KMS-11 (cell line): ENCODE measurements around the gene MYO18A.

Experiments
- H2AFZ ChIP-seq: fragments of 200-600 bp; sonication (generic); 2 replicates; pipeline ENCODE4 v1.6.1; 2016; ENCODE audit warnings: antibody characterized with exemption, mixed run types, low read depth
- H3K27ac ChIP-seq: fragments of 200-600 bp; sonication (generic); 2 replicates; pipeline ENCODE4 v1.6.1; 2016; ENCODE audit warnings: mild to moderate bottlenecking, mixed run types
- H3K27me3 ChIP-seq: fragments of 200-600 bp; sonication (generic); 2 replicates; pipeline ENCODE4 v1.6.1; 2017; ENCODE audit warnings: mild to moderate bottlenecking, low read depth, mixed run types, moderate library complexity; ENCODE audit not compliant: insufficient read depth
- H3K36me3 ChIP-seq: fragments of 200-600 bp; sonication (generic); 2 replicates; pipeline ENCODE4 v1.6.1; 2017; ENCODE audit warnings: mild to moderate bottlenecking, mixed run types; ENCODE audit not compliant: insufficient read depth
- H3K4me1 ChIP-seq: fragments of 200-600 bp; sonication (generic); 2 replicates; pipeline ENCODE4 v1.6.1; 2016; ENCODE audit warnings: mild to moderate bottlenecking, low read depth, mixed run types; ENCODE audit not compliant: poor library complexity, severe bottlenecking
- H3K4me2 ChIP-seq: fragments of 200-600 bp; sonication (generic); 2 replicates; pipeline ENCODE4 v1.7.0; 2016; ENCODE audit warnings: mild to moderate bottlenecking, mixed run types
- H3K4me3 ChIP-seq: fragments of 200-600 bp; sonication (generic); IDR thresholded peaks from 2 replicates; pipeline ENCODE4 v1.6.1; 2017; ENCODE audit warnings: low read depth, low read length, mixed read lengths; ENCODE audit not compliant: insufficient read depth
- H3K79me2 ChIP-seq: fragments of 200-600 bp; sonication (generic); 2 replicates; pipeline ENCODE4 v1.6.1; 2016; ENCODE audit warnings: low read depth, mixed run types; ENCODE audit not compliant: insufficient read depth
- H3K9ac ChIP-seq: fragments of 200-600 bp; sonication (generic); 2 replicates; pipeline ENCODE4 v1.6.1; 2016; ENCODE audit warnings: mild to moderate bottlenecking, mixed run types
- H4K20me1 ChIP-seq: fragments of 200-600 bp; sonication (generic); 2 replicates; pipeline ENCODE4 v1.6.1; 2016; ENCODE audit warnings: mild to moderate bottlenecking, mixed run types; ENCODE audit not compliant: insufficient read depth
- TF ChIP-seq, protein P1 (sequence below): fragments of 200-600 bp; sonication (generic); conservative IDR thresholded peaks from 2 replicates; pipeline ENCODE4 v1.6.1; 2017; ENCODE audit warnings: low read depth, mild to moderate bottlenecking, antibody characterized with exemption, low read length, moderate library complexity, mixed read lengths

MYO18A gene

DNA sequence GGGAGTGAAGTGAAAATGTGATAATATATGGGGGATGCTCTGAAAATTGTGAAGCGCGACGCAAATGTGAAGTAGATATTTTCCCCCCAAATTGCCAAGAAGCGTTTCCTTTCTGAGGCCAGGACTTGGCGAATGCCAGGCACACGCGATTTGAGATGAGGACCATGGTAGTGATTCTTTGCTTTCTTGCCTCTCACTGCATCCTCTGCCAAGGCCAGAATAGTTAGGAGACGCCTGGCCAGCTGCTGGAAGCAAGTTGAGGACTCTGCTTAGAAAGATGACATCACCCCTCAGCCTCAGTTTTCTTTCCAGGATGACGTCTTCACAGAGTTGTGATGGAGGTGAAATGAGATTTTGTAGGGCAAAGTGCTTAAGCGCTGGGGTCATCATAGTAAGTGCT, 111.4 kb downstream of the MYO18A start:
- Histone ChIP-seq H3K4me3 (no peak overlapping the region), H3K4me1 (no peaks in the 10 kb centered on the region), H3K27me3 (no peaks in the 10 kb centered on the region), H3K27ac (no peak overlapping the region), H3K9ac (no peak overlapping the region), H4K20me1 (no peaks in the 10 kb centered on the region), H2AFZ (no peak overlapping the region), H3K4me2 (no peak overlapping the region), H3K36me3 (no peaks in the 10 kb centered on the region), H3K79me2 (no peaks in the 10 kb centered on the region)
- TF ChIP-seq, protein P1, sequence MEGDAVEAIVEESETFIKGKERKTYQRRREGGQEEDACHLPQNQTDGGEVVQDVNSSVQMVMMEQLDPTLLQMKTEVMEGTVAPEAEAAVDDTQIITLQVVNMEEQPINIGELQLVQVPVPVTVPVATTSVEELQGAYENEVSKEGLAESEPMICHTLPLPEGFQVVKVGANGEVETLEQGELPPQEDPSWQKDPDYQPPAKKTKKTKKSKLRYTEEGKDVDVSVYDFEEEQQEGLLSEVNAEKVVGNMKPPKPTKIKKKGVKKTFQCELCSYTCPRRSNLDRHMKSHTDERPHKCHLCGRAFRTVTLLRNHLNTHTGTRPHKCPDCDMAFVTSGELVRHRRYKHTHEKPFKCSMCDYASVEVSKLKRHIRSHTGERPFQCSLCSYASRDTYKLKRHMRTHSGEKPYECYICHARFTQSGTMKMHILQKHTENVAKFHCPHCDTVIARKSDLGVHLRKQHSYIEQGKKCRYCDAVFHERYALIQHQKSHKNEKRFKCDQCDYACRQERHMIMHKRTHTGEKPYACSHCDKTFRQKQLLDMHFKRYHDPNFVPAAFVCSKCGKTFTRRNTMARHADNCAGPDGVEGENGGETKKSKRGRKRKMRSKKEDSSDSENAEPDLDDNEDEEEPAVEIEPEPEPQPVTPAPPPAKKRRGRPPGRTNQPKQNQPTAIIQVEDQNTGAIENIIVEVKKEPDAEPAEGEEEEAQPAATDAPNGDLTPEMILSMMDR = no peak

DNA sequence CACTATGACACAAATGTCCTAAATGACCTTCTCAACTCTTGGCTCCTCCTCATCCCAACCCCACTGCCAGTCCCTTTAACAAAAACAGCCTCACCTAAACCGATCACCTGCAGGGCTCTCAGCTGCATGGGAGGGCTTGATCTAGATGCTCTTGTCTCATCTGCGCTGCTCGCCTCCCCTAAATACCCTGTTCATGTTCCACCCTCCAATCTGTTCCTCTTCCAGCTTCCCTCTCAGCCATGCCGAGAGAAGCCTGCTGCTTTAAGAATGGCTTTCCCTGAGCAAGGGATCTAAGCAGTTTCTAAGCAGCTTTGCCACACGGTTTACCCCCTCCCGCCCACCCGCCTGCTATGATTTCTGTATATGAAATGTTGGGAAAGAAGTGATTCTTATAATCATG, 113.6 kb downstream of the MYO18A start:
- Histone ChIP-seq H3K4me1 (no peaks in the 10 kb centered on the region), H3K79me2 (no peaks in the 10 kb centered on the region), H2AFZ (no peak overlapping the region), H3K27me3 (no peaks in the 10 kb centered on the region), H4K20me1 (no peaks in the 10 kb centered on the region), H3K27ac (no peak overlapping the region), H3K9ac (no peak overlapping the region), H3K4me3 (no peak overlapping the region), H3K4me2 (no peak overlapping the region), H3K36me3 (no peaks in the 10 kb centered on the region)
- TF ChIP-seq, protein P1 = no peak

DNA sequence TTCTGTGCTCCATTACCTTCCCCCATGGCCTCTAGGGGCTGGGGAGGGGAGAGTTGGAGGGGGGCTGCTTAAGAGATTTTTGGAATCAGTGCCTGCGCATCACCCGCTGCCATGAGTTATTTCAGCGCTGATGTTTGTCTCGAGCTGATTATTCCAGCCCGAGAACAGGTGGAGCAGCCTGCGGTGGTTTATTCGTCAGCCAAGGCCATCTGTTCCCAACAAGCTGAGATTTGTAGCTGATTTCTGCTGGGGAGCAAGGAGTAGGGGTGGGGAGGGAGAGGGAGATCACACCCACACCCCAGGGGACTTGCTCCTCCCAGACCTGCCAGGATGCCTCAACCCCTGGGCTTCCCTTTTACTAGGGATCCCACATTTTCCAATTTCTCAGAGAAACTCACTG, 114.2 kb downstream of the MYO18A start:
- H3K27ac ChIP-seq = no peak overlapping the region
- TF ChIP-seq, protein P1 = no peak
- H3K27me3 ChIP-seq = no peaks in the 10 kb centered on the region
- no peaks in the 10 kb centered on the region for H3K79me2 ChIP-seq
- H3K36me3 ChIP-seq = no peaks in the 10 kb centered on the region
- no peak overlapping the region for H2AFZ ChIP-seq
- H3K4me3 ChIP-seq = no peak overlapping the region
- no peaks in the 10 kb centered on the region for H4K20me1 ChIP-seq
- H3K4me1 ChIP-seq = no peaks in the 10 kb centered on the region
- no peak overlapping the region for H3K9ac ChIP-seq
- H3K4me2 ChIP-seq = no peak overlapping the region

DNA sequence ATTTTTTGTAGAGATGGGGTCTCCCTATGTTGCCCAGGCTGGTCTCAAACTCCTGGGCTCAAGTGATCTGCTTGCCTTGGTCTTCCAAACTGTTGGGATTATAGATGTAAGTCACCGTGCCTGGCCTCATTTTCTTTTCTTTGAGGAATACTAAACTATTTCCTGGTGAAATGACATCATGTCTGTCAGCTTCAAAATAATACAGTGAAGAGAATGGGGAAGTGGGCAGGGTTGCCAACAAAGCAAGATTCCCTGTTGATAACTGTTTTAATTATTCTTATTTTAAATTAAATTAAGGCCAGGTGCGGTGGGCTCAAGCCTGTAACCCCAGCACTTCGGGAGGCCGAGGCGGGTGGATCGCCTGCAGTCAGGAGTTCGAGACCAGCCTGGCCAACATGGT, 116.2 kb downstream of the MYO18A start:
- no peaks in the 10 kb centered on the region for H3K36me3 ChIP-seq

More for the DNA sequence above, 116.2 kb downstream of the MYO18A start:
- no peak overlapping the region for H3K4me2 ChIP-seq
- H3K4me3 ChIP-seq = no peak overlapping the region
- TF ChIP-seq, protein P1 = no peak
- no peak overlapping the region for H3K9ac ChIP-seq
- no peaks in the 10 kb centered on the region for H3K4me1 ChIP-seq
- H3K27me3 ChIP-seq = no peaks in the 10 kb centered on the region
- H3K79me2 ChIP-seq = no peaks in the 10 kb centered on the region
- H2AFZ ChIP-seq = no peak overlapping the region
- H3K27ac ChIP-seq = no peak overlapping the region
- no peaks in the 10 kb centered on the region for H4K20me1 ChIP-seq
